ENCODE measurements around the gene LATS2.

- TF ChIP-seq POLR2A (IDR thresholded peaks at IDR 0.05) = no peak
- TF ChIP-seq, protein P1, sequence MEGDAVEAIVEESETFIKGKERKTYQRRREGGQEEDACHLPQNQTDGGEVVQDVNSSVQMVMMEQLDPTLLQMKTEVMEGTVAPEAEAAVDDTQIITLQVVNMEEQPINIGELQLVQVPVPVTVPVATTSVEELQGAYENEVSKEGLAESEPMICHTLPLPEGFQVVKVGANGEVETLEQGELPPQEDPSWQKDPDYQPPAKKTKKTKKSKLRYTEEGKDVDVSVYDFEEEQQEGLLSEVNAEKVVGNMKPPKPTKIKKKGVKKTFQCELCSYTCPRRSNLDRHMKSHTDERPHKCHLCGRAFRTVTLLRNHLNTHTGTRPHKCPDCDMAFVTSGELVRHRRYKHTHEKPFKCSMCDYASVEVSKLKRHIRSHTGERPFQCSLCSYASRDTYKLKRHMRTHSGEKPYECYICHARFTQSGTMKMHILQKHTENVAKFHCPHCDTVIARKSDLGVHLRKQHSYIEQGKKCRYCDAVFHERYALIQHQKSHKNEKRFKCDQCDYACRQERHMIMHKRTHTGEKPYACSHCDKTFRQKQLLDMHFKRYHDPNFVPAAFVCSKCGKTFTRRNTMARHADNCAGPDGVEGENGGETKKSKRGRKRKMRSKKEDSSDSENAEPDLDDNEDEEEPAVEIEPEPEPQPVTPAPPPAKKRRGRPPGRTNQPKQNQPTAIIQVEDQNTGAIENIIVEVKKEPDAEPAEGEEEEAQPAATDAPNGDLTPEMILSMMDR (IDR thresholded peaks at IDR 0.05) = no peak
These were observed 5.6 kb upstream of the LATS2 start for GRCh38 chr13:21066946-21067345.
